Activated T-helper 1 cell treated with Interleukin-2 at 50 U/mL for 16 hours (primary cell): ENCODE measurements around the gene NUP62.

ENCODE experiments used
- DNase-seq: peaks from one replicate; pipeline ENCODE4 v3.0.0-alpha.2; 2020; ENCODE audit warnings: low read depth

Gene NUP62

GRCh38 chr19:49866933-49867782, 62.1 kb downstream of the NUP62 start, which contains the start of gene PNKP:
TSS of gene PNKP (minus strand) at chr19:49867576. CDS start at chr19:49867204, 372 bp downstream.
- peak; percentile 78 for DNase-seq

GRCh38 chr19:49864890-49865289, 64.4 kb downstream of the NUP62 start:
- DNase-seq: no peak

- no peak for DNase-seq
Measured at GRCh38 chr19:49863935-49864320, 65.4 kb downstream of the NUP62 start.

- DNase-seq: no peak
Measured at GRCh38 chr19:49863254-49863934, 65.9 kb downstream of the NUP62 start.

- DNase-seq: no peak
Measured at GRCh38 chr19:49862391-49863253, 66.7 kb downstream of the NUP62 start.

GRCh38 chr19:49861541-49862378, 67.5 kb downstream of the NUP62 start:
- DNase-seq: no peak

GRCh38 chr19:49861107-49861506, 68.2 kb downstream of the NUP62 start:
- no peak for DNase-seq

- DNase-seq: no peak
Measured at GRCh38 chr19:49860336-49861102, 68.8 kb downstream of the NUP62 start.

- DNase-seq: no peak
Measured at GRCh38 chr19:49859682-49860335, 69.5 kb downstream of the NUP62 start.

- no peak for DNase-seq
Measured at GRCh38 chr19:49858088-49858985, 71.0 kb downstream of the NUP62 start.

- no peak for DNase-seq
Measured at GRCh38 chr19:49857838-49858087, 71.5 kb downstream of the NUP62 start.

- DNase-seq: no peak
Measured at GRCh38 chr19:49857061-49857837, 72.1 kb downstream of the NUP62 start.
